Activated CD4-positive, alpha-beta T cell treated with anti-CD3 and anti-CD28 coated beads for 1 hour (primary cell): Measurements from ENCODE around the gene PCAT7.

ENCODE experiments used
- DNase-seq: peaks from one replicate; pipeline ENCODE4 v3.0.0-alpha.2; 2020

Gene PCAT7

DNA sequence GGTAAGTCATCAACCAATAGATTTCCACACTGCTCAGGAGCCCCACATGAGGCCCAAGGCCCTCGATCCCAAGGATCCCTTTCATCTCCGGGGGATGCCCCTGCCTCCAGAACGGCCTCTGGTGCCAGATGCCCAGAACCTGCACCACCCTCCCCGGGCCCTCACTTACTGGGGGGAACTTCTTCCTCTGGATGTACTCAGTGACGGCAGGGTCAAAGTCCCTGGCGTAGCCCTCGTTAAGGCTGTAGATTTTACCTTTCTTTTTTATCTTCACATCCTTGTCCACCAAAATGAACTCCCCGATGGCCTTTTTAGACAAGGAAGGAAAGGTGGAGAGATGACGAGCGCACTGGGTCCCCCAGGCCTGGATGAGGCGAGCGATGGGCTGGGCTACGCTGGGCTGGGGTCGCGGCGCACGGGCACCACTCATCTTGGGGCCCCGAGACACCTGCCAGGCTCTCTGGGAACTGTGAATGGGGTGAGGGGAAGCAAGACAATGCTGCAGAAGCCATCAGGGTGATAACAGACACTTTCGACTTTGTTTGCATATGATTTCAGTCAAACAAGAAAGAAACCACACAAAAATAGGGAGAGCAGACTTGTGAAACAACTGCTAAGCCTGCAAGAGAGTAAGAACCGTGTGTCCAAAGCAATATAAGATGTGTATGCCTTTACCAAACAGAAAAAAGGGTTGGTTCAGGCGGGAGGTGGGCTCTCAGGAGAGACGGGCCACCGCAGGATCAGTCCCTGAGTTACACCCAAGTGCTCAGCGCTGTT is 52.0 kb downstream of the PCAT7 start:
- no peak for DNase-seq

- DNase-seq = no peak
These were observed 52.5 kb downstream of the PCAT7 start for GRCh38 chr9:94607423-94607691.

DNA sequence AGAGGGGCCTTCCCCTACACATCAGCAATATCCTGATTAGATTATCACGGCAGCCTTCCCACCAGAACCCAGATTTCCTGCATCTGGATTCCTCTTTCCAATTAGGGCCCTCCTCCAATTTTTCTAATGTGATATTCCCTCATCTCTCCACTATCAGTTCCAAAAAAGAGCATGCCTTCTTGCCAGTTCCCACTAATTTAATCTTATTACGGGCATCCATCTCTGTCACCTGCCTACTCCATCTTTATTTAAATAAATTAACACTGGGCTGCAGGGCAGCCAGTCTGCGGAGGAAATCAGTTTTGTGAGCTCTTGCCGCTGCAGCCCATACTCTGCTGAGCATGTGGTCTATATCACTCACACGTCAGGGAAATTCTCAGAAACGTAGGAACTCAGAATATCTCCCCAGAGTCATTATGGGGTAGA is 55.3 kb downstream of the PCAT7 start:
- no peak for DNase-seq

- DNase-seq = no peak
These were observed 56.8 kb downstream of the PCAT7 start for GRCh38 chr9:94611638-94612068.

GRCh38 chr9:94612071-94612470 is 57.2 kb downstream of the PCAT7 start:
- DNase-seq = no peak

GRCh38 chr9:94613003-94613402 is 58.1 kb downstream of the PCAT7 start:
- no peak for DNase-seq

DNA sequence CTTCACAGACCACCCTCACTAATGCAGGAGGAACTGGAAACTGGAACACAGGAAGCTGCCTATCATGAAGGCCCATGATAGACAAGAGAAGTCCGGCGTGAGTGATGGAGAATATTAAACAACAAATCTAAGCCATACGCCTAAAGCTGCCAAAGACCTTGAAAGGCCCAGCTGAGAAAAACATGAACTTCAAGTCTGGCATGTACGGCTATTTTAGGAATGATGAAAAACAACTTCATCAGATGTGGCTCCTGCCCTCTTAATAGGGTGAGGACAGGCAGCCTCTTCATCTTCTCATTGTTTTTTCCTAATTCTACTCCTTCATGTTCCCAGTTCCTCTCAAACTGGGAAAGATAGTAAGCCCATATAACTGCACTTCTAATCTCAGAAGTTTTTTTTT is 64.1 kb downstream of the PCAT7 start:
- DNase-seq = no peak
